Parathyroid adenoma (tissue), 2 donors: ENCODE measurements around the gene ARHGEF40.

ENCODE experiments used
- H2AFZ ChIP-seq: fragments of 300-600 bp; sonication (generic); one replicate; pipeline ENCODE4 v1.7.0; 2017; ENCODE audit warnings: antibody characterized with exemption, mild to moderate bottlenecking
- H3K27ac ChIP-seq: fragments of 300-600 bp; sonication (generic); one replicate; pipeline ENCODE4 v1.7.0; 2017
- H3K27me3 ChIP-seq: fragments of 300-600 bp; sonication (generic); one replicate; pipeline ENCODE4 v1.7.0; 2017; ENCODE audit warnings: low read length; ENCODE audit not compliant: control insufficient read depth, insufficient read depth
- H3K36me3 ChIP-seq: fragments of 300-600 bp; sonication (generic); one replicate; pipeline ENCODE4 v1.7.0; 2017; ENCODE audit warnings: low read length; ENCODE audit not compliant: control insufficient read depth, insufficient read depth
- H3K4me1 ChIP-seq: fragments of 300-600 bp; sonication (generic); one replicate; pipeline ENCODE4 v1.7.0; 2017; ENCODE audit warnings: control low read depth
- H3K4me2 ChIP-seq: fragments of 300-600 bp; sonication (generic); one replicate; pipeline ENCODE4 v1.7.0; 2017; ENCODE audit warnings: low read length
- H3K4me3 ChIP-seq: fragments of 300-600 bp; sonication (generic); one replicate; pipeline ENCODE4 v1.7.0; 2017; ENCODE audit warnings: low read depth, low read length
- H3K79me2 ChIP-seq: fragments of 300-600 bp; sonication (generic); one replicate; pipeline ENCODE4 v1.7.0; 2017; ENCODE audit warnings: control low read depth
- H3K9ac ChIP-seq: fragments of 300-600 bp; sonication (generic); one replicate; pipeline ENCODE4 v1.7.0; 2017; ENCODE audit warnings: mild to moderate bottlenecking
- H3K9me3 ChIP-seq: fragments of 300-600 bp; sonication (generic); one replicate; pipeline ENCODE4 v1.7.0; 2017; ENCODE audit warnings: low read length; ENCODE audit not compliant: control insufficient read depth
- TF ChIP-seq, protein P1 (sequence below): fragments of 300-600 bp; sonication (generic); IDR thresholded peaks from one replicate; pipeline ENCODE4 v1.7.0; 2017; ENCODE audit warnings: antibody characterized with exemption, mild to moderate bottlenecking
- donor health status: primary hyperparathyroidism.

ARHGEF40 gene

DNA sequence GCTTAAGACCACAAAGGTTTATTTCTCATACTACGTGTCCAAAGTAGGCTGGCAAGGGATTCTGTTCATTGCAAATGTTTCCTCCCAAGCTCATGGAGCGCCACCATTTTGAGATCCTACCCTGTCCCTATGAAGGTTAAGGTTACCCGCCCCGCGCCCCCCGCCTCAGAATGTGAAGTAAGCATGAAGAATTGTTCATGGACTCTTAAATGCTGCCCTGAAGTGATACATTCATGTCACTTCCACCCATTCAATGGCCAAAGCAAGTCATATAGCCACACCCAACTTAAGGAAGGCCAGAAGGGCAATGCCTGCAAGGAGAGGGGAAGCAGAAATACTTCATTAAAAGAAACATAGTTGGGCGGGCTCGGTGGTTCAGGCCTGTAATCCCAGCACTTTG, 35.0 kb downstream of the ARHGEF40 start:
- Histone ChIP-seq H3K9ac (no peak overlapping the region), H3K4me1 (peaks cover 53% of the 10 kb centered on the region), H3K4me2 (no peak overlapping the region), H3K27me3 (no peaks in the 10 kb centered on the region), H3K27ac (peak overlapping the region; percentile 97), H2AFZ (no peak overlapping the region), H3K79me2 (peaks cover 21% of the 10 kb centered on the region), H3K4me3 (no peak overlapping the region), H3K9me3 (no peaks in the 10 kb centered on the region), H3K36me3 (no peaks in the 10 kb centered on the region)
- TF ChIP-seq, protein P1, sequence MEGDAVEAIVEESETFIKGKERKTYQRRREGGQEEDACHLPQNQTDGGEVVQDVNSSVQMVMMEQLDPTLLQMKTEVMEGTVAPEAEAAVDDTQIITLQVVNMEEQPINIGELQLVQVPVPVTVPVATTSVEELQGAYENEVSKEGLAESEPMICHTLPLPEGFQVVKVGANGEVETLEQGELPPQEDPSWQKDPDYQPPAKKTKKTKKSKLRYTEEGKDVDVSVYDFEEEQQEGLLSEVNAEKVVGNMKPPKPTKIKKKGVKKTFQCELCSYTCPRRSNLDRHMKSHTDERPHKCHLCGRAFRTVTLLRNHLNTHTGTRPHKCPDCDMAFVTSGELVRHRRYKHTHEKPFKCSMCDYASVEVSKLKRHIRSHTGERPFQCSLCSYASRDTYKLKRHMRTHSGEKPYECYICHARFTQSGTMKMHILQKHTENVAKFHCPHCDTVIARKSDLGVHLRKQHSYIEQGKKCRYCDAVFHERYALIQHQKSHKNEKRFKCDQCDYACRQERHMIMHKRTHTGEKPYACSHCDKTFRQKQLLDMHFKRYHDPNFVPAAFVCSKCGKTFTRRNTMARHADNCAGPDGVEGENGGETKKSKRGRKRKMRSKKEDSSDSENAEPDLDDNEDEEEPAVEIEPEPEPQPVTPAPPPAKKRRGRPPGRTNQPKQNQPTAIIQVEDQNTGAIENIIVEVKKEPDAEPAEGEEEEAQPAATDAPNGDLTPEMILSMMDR = no peak

DNA sequence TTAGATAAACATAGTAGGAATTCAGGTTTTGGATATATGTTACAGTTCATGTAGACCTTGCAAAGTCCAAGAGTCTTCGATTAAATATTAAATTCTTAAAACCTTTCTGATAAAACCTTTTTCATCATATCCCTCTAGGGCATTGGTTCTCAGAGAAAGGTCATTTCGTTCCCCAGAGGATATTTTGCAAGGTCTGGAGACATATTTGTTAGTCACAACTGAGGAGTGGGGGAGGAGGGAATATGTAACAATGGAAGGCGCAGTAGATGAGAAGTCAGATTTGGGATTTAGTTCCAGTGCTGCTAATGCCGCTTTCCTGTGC, 36.0 kb downstream of the ARHGEF40 start:
- H3K36me3 ChIP-seq = no peaks in the 10 kb centered on the region
- H3K9me3 ChIP-seq = no peaks in the 10 kb centered on the region
- peak overlapping the region; percentile 97 for H3K27ac ChIP-seq
- peak overlapping the region; percentile 80 for H2AFZ ChIP-seq
- peak overlapping the region; percentile 66 for H3K4me2 ChIP-seq
- no peak overlapping the region for H3K4me3 ChIP-seq
- H3K4me1 ChIP-seq = peaks cover 55% of the 10 kb centered on the region
- peaks cover 13% of the 10 kb centered on the region for H3K79me2 ChIP-seq
- no peak overlapping the region for H3K9ac ChIP-seq
- H3K27me3 ChIP-seq = no peaks in the 10 kb centered on the region
- TF ChIP-seq, protein P1 = no peak

DNA sequence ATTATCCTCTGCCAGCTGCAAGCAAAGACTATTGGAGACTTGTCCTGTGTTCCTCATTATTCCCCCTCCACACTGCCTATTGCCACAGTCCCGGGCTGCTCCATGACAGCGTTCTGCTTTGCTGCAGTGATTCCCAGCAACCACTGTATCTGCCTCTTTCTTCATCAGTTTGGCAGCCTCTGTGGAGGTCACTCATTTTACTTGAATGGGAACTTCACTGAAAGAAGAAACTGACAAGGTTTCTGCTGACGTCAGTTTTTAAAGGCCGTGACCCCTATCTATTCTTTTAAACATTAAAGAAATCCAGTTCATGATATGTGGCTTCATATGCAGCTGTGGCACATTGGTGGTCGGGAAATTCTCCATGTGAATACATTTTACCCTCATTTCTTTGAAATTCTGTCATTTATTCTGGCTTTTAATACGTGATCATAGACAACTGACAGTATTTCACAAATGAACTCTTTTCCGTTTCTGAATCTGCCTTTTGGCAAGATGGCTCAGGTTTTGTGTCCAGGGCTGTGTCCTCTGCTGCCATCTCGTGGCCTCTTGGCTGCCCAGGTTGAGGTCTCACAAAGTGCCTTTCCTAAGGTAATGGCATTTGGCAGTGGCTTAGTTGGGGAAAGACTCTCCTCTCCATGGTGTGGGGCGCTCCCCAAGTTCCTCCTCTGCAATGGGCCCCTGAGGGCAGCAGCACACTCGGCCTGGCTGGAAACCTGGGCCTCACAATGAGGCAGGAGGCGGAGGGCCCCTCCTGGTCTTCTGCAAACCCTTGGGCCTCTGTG, 36.6 kb downstream of the ARHGEF40 start:
- Histone ChIP-seq H3K4me2 (peak overlapping the region; percentile 66), H3K36me3 (no peaks in the 10 kb centered on the region), H3K27me3 (no peaks in the 10 kb centered on the region), H3K4me1 (peaks cover 55% of the 10 kb centered on the region), H2AFZ (peak overlapping the region; percentile 80), H3K9ac (no peak overlapping the region), H3K79me2 (peaks cover 7% of the 10 kb centered on the region), H3K27ac (peak overlapping the region; percentile 97), H3K9me3 (no peaks in the 10 kb centered on the region), H3K4me3 (no peak overlapping the region)
- TF ChIP-seq, protein P1 = peak; percentile 92

DNA sequence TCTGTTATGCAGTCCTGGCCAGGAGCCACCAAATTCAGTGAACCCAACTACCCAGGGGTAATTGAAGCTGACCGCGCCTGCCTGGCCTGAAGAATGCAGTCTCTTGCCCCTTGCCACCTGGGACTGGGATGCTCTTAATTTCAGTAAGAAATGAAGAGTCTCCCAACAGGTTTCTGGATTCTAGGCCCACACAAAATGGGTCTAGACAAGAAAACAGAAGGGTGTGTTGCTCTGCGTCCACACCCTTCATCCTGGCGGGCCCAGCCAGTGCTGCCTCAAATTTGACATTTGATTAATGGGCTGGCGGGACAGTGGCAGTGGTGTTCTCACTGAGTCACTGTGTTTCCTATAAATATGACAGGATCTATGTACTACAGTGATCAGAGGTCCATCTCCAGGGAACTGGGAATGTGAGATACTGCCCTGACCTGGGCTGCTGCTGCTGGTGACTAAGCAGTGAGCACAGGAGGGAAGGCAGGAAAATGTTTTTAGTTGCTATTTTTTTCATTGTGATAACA, 37.2 kb downstream of the ARHGEF40 start:
- Histone ChIP-seq H3K4me3 (no peak overlapping the region), H3K27me3 (no peaks in the 10 kb centered on the region), H3K4me1 (peaks cover 48% of the 10 kb centered on the region), H3K79me2 (peaks cover under 1% of the 10 kb centered on the region), H3K9me3 (no peaks in the 10 kb centered on the region), H3K27ac (peak overlapping the region; percentile 97), H3K4me2 (peak overlapping the region; percentile 66), H3K9ac (no peak overlapping the region), H3K36me3 (no peaks in the 10 kb centered on the region), H2AFZ (peak overlapping the region; percentile 80)
- TF ChIP-seq, protein P1 = no peak

DNA sequence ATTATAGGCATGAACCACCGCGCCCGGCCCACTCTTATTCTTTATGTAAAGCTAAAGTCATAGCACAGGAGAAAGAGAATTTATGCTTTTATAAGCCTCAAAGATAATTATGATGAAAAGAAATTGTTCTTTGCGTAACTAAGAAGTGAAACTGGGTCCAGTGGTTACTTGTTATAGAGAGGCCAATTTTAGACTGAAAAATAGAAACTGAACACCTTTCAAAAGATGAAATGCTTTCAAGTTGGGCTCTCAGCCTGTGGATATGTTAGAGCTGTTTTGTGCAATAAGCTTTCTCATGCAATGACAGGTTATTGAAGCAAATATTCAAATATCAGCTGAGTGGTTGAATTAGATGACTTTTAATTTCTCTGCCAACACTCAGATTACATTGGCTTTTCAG, 38.7 kb downstream of the ARHGEF40 start:
- no peak overlapping the region for H3K9ac ChIP-seq
- H3K79me2 ChIP-seq = no peaks in the 10 kb centered on the region
- no peak overlapping the region for H3K4me3 ChIP-seq
- H3K4me2 ChIP-seq = no peak overlapping the region
- no peaks in the 10 kb centered on the region for H3K27me3 ChIP-seq
- peaks cover 39% of the 10 kb centered on the region for H3K4me1 ChIP-seq
- H2AFZ ChIP-seq = peak overlapping the region; percentile 63
- peak overlapping the region; percentile 72 for H3K27ac ChIP-seq
- H3K9me3 ChIP-seq = no peaks in the 10 kb centered on the region
- no peaks in the 10 kb centered on the region for H3K36me3 ChIP-seq
- TF ChIP-seq, protein P1 = no peak
